NCI-H2107 treated with DMSO at 0.1 percent for 48 hours (cell line): Measurements from ENCODE around the gene HABP4.

ENCODE experiments used
- DNase-seq: peaks from one replicate; lab custom pipeline; 2025; ENCODE audit not compliant: unreplicated experiment; lab: John Stamatoyannopoulos, UW

The HABP4 gene

DNA sequence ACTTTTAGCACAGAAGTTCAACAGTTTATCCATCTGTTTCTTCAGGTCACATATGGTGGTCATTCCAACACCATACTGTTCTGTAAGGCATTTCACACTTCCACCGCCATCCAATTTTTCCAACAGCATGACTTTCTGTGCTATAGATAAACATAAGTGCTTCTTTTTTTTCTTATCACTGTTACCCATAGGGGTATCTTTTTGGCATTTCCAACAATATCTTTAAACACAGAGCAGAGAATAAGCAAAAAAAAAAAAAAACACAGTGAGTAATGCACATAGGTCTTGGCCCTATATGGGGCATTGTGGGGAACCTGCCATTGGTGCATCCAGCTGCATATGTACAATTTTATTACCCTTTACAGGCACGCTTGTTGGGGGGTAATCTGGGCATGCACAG is 19.6 kb upstream of the HABP4 start:
- no peak for DNase-seq

GRCh38 chr9:96435345-96435744 is 14.6 kb upstream of the HABP4 start:
- DNase-seq: no peak

GRCh38 chr9:96436063-96436455 is 13.9 kb upstream of the HABP4 start:
- DNase-seq: no peak

GRCh38 chr9:96436456-96437126 is 13.4 kb upstream of the HABP4 start:
- DNase-seq: no peak

GRCh38 chr9:96437454-96437853 is 12.5 kb upstream of the HABP4 start:
- DNase-seq: no peak

GRCh38 chr9:96440671-96441199 is 9.2 kb upstream of the HABP4 start:
- no peak for DNase-seq

DNA sequence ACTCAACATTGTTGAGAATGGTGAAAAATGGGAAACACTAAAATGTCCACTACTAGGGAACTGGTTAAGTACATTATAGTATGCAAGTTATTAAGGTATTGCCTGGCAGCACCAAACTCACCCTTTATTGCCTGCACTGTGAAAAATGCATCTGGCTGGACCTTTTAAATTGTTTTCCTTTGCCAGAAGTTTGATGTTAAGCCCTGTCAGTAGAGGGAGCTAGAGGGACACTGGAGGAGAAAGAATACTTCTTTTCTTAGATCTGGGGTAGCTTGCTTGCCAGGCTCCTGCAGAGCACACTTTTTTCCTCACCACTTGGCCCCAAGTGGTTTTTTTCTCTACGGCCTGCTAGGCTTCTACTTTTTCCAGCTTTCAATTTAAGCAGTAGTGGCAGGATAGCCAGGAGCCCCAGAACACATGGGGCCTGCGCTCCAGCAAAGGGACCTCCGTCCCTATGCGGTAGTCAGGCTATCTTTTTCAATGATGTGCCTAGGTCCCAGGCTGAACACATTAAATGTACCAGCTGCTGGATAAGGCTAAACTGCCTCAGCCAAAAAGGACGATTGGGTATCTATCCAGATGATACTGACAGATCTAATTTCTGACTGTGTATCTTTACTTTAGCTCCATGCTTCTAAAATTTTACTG is 8.0 kb upstream of the HABP4 start:
- peak; percentile 47 for DNase-seq

DNA sequence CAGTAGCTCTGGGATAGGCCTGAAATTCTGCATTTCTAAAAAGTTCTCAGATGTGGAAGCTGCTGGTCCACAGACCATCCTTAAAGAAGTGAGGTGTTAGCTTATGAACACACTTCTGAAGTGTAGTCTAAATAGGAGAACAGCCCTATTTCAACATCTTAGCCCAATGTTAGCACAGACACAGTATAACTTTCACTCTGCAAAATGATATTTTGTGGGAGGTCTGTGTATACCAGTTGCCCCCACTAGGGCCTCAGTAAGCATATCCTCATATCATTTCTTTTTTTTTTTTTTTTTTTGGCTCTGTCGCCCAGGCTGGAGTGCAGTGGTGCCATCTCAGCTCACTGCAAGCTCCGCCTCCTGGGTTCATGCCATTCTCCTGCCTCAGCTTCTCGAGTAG is 7.5 kb upstream of the HABP4 start:
- no peak for DNase-seq

- no peak for DNase-seq
Measured at GRCh38 chr9:96447406-96447805, 2.6 kb upstream of the HABP4 start.

DNA sequence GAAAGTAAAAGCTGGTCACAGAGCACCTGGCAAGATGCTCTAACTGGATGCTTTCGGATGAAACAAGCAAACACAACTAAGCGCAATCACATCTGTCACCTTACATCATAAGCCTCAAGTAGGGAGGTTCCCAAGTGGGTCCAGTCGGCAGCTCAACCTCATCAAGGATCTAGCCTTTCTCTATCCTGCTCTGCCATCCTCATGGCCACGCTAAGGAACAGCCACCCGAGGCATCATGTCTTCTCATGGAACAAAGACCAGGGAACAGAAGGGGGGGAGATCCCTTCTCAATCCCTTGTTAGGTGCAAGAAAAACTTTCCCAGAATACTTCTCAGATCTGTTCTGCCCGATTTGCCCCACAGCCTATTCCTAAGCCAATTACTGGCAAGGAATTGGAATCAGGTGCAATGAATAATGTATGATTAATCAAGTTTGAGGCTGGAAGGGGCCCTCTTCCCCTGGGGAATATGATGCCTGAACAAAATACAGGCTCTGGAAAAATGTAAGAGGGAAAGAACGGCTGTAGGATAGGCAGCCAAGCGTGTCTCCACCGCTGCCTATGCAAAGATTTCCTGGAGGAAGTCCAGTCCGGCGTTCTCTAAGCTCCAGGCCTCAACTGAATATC is 1.3 kb upstream of the HABP4 start:
- no peak for DNase-seq

DNA sequence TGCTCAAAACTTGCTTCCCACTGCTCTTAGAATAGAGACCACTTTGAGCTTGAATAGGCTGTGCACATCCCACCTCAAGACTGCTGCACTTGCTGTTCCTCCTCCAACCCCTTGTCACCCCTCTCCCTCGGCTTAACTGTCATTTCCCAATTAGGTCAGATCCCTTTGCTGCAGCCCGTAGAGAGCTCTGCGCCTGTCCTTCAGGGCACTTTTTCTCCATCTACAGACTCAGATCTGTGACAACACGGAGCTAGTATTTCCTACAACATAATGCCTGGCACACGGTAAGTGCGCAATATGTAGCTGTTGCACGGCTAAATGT is 485 bp upstream of the HABP4 start:
- peak; percentile 70 for DNase-seq

GRCh38 chr9:96450613-96451528 is 902 bp downstream of the HABP4 start:
- DNase-seq: peak; percentile 18

DNA sequence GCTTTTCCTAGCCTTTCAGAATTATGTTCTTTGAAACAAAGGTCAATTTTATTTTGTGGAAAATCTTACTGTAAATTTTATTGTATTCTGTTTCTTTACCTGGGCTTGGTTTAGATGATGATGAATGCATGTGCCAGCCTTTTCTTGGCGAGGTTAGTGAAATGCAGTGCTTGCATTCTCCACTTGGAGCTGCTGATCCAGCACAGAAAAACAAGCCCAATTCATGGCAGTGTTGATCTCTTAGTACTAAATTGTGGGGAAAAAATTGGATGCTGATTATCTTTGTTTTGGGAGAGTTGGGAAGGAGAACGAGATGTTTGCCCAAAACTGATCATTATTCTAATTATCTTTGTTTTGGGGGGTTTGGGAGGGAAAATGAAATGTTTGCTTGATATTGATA is 3.7 kb downstream of the HABP4 start:
- DNase-seq: no peak

GRCh38 chr9:96457266-96457665 is 7.3 kb downstream of the HABP4 start:
- no peak for DNase-seq

DNA sequence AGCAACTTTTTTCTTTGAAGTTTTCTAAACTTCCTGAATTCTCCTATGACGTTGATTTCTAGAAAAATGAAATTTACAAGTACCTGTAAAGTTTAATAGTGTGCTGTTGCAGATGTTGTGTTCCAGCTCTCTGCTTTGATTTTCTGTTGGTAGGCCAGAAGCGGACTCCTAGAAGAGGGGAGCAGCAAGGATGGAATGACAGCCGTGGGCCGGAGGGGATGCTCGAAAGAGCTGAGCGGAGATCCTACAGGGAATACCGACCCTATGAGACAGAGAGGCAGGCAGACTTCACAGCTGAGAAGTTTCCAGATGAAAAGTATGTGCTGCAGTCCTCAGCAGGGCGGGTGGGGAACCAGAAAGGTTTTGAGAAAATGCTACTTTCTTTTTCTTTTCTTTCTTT is 8.3 kb downstream of the HABP4 start:
- no peak for DNase-seq

GRCh38 chr9:96459268-96460007 is 9.5 kb downstream of the HABP4 start:
- DNase-seq: no peak

DNA sequence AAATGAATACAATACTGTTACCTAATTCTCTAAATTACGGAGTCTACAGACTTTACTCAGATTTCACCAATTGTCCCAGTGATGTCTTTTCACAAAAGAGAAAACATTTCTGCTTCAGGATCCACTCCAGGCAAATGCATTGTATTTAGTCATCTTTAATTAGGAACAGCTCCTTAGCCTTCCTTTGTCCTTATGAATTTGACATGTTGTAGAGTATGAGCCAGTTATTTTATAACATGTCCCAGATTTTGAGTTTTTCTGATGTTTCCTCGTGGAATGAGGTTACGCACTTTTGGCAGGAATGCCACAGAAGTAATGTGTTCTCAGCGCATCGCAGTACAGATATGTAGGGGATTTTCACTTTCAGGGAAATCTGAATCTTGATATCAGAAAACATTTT is 10.5 kb downstream of the HABP4 start:
- no peak for DNase-seq

- DNase-seq: no peak
Measured at GRCh38 chr9:96460882-96461281, 10.9 kb downstream of the HABP4 start.

DNA sequence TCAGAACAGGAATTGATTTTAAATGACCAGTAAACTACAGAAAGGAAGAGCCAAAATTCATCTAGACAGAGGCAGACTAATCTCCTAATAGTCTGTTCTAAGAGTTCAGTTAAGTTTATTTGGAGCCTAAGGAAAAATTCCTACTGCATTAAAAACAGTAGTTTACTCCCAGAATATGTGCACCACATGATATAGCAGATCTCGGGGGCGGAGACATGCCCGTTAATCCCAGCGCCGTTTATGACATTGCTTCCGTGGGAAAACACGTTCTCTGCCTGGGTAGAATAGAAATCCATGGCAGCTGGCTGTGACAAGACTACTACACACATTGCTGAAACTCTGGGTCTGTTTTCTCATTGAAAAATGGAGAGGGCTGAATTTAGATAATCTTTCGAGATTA is 11.4 kb downstream of the HABP4 start:
- DNase-seq: no peak

GRCh38 chr9:96462541-96462940 is 12.6 kb downstream of the HABP4 start:
- DNase-seq: peak; percentile 51

- DNase-seq: no peak
Measured at GRCh38 chr9:96464426-96464825, 14.5 kb downstream of the HABP4 start.
